ENCODE results near the gene AUNIP. TPM values are rescaled to one million over a fixed set of nuclear protein-coding genes. Genes with fewer than 3 reads are reported as not detected.

AUNIP gene
- total RNA-seq, 1 donor from 2014 or later: 5.5 TPM

DNA sequence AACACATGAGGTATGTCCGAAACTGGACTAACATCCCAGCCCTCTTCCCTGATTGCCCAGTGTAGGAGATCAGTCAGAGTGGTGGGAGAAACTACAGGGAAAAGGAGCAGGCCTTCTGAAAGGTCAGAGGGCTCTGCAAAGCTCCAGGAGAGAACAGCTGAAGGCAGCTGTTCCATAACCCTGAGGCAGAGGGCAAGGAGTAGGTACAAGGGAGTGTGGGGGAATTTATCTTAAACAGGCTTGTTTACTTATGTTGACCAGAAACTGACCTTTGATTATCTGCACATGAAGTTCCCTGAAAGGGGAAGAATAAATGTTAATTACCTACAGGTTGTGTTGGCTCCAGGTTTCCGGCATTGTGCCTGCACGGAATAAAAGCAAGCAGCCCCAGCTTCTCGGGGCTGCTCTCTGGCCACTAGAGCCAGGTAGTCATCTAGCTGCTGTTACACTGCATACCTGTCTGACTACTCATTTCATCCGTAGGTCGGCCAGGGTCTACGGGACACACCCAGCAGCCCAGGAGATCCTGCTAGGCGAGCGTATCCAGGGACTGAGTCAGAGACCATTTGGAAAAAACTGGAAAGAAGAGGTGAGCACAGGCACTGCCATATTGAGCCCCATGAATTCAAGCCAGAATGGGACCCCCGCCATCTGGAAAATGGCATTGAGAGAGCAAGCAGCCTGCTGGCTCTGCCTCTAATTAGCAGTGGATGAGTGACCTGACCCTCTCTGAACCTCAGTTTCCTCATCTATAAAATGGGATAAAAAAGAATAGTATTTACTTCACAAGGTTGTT, 31.2 kb upstream of the AUNIP start:
- intact Hi-C loops (cut with micrococcal nuclease): no loop called here

DNA sequence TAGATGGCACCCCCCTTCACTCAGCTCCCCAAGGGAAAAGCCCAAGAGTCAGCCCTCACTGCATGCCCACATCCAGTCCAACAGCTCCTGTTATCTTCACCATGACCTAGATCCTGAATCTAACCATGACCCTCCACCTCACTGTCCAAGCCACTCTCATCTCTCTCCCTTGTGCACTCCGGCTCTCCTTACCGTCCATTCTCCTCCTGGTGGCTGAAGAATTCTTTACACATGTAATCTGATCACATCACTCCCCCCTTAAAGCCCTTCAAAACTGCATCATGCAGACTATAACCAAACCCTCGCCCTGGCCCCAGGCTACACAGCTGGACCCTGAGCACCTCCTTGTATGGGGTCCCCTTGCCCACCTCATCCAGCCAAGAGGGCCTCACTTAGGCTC, 30.2 kb upstream of the AUNIP start:
- intact Hi-C loops (cut with micrococcal nuclease): no loop called here

DNA sequence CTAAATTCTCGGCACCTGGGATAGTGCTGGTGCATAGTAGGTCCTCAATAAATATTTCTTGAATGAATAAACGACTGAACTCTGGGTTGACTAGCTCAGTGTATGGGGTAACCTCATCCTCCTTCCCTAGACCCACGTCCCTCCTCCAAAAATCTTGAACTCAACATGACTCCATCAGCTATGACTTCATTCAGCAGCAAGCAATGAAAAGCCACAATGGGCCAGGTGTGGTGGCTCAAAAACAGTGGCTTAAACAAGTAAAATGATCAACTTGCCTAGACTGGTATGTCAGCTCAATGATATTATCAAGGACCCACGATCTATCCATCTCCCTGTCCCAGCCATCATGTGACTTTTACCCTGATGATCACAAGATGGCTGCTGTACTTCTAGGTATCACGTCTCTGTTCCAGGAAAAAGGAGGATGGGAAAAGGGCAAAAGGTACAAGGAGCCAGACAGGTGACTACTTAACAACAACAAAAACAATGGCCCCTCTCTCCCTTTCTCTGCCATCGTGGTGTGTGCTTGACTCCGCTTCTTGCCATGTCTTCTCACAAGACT, 29.2 kb upstream of the AUNIP start:
- intact Hi-C loops (cut with micrococcal nuclease): no loop called here

GRCh38 chr1:25885602-25886001, 26.3 kb upstream of the AUNIP start:
- intact Hi-C loops (cut with micrococcal nuclease): no loop called here

- intact Hi-C loops (cut with micrococcal nuclease): no loop called here
Observed at GRCh38 chr1:25881266-25881665, 22.0 kb upstream of the AUNIP start.

GRCh38 chr1:25880518-25880917, 21.3 kb upstream of the AUNIP start:
- intact Hi-C loops (cut with micrococcal nuclease): no loop called here

- intact Hi-C loops (cut with micrococcal nuclease): no loop called here
Observed at GRCh38 chr1:25879675-25880074, 20.4 kb upstream of the AUNIP start.

- intact Hi-C loops (cut with micrococcal nuclease): no loop called here
Observed at GRCh38 chr1:25878690-25879089, 19.4 kb upstream of the AUNIP start.

DNA sequence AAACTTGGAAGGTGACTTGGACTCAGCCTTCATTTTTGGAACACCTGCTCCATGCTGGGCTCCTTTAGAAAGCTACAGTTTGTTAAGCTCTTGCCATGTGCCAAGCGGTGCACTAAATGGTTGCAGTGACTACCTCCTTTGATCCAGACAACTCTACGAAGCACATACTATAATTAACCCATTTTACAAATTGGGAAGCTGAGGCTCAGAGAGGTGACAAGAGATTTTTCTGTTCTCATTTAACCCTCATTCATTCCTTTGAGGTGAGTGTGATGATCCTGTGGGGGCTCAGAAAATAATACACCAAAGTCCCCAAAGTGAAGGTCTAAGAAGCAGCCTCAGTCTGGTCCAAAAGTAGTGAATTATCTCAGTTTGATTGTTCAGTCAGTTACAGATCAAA, 17.9 kb upstream of the AUNIP start:
- intact Hi-C loops (cut with micrococcal nuclease): no loop called here

DNA sequence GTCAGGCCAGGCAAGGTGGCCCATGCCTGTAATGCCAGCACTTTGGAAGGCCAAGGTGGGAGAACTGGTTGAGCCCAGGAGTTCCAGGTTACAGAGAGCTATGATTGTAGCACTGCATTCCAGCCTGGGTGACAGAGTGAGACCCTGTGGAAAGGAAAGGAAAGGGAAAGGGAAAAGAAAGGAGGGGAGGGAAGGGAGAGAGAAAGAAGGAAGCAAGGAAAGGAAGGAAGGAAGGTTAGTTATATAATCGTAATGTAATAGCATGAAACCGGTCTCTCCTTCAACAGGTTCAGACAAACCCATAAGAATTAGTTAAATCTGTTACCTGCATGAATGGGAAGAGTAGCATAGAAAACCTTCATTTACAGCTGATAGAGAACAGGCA, 17.4 kb upstream of the AUNIP start:
- intact Hi-C loops (cut with micrococcal nuclease): no loop called here

DNA sequence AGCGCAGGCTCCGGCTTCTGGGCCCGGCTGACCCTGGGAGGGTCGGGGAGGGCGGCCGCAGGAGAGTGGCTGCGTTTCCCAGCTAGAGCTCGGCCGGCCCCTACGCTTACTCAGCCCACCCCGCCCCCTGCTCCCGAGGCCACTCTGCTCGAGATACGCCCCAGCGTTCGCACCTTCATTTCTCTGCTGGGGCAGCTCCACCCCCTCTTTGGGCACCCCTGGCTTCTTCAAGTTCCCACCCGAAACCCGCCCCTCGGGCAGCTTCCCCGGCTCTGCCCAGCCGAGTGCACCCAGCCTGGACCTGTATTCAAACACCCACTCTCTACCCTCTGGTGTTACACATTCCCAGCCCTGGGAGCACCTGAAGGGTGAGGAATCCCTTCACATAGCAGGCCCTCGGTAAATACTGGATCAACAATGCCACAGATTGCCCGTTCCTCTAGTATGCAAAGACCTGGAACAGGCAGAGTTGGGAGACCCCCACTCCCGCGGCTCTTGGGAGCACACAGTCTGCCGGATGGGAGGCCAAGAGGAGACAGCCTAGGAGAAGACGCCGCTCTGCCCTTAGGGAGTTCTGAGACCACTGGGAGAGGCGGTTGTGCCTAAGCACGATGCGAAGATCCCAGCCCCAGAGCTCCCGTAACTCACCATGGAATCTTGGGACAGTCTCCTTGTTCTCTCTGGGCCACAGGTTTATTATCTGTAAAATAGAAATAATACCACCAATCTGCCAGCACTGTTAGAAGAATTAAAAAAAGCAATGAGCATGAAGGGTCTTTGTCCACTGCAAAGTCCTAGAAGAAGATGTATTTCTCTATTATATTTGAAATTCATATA, 16.8 kb upstream of the AUNIP start:
- intact Hi-C loops (cut with micrococcal nuclease): loop anchor here (1.0 to 2.0 kb wide), 3 partner anchors 17 to 29 kb away; partner anchors contain the start of gene AUNIP

GRCh38 chr1:25875154-25875855, 16.0 kb upstream of the AUNIP start, which contains the start of gene PAQR7:
PAQR7 (minus strand) TSS chr1:25875708; CDS start chr1:25863839, 11,869 bp downstream.
- intact Hi-C loops (cut with micrococcal nuclease): loop anchor here (1.0 to 2.0 kb wide), 3 partner anchors 16 to 29 kb away; partner anchors contain the start of gene AUNIP

GRCh38 chr1:25874635-25875153, 15.4 kb upstream of the AUNIP start:
- intact Hi-C loops (cut with micrococcal nuclease): loop anchor here (1.0 to 2.0 kb wide), 3 partner anchors 15 to 30 kb away; partner anchors contain the start of gene AUNIP

DNA sequence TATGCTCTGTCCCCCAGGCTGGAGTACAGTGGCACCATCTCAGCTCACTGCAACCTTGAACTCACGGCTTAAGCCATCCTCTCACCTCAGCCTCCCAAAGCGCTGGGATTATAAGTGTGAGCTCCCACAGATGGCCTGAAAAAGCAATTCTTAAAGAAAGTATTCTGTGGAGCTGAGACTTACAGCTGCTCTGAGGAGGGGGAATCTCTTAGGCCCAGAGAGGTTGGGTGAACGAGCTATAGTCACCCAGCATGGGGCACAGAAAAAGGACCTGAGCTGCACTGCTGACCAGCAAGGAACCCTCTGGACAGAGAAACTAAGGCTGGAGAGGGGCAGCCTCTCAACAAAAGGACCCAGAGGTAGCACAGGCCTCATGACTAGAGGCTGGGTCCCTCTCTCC, 15.0 kb upstream of the AUNIP start:
- intact Hi-C loops (cut with micrococcal nuclease): loop anchor here (2.0 kb wide), 1 partner anchor 31 kb away; no protein-coding TSS in a partner anchor

DNA sequence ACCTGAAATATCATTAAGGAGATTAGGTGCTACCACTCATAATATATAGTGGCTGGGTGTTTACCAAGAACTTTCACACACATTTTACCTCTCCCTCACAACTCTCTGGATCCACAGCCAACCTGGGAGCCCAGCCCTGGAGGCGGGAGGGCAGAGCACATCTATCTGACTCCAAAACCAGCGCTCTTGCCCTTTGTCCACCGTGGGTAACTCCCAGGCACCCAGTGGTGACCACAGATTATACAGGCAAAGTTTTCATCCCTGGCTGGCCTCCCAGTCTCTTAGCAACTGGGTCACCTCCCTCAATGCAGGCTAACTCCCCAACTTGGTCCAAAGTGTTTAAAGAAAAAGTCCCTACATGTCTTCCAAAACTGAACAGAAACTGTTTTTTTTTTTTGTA, 13.9 kb upstream of the AUNIP start:
- intact Hi-C loops (cut with micrococcal nuclease): no loop called here

GRCh38 chr1:25872713-25873112, 13.5 kb upstream of the AUNIP start:
- intact Hi-C loops (cut with micrococcal nuclease): no loop called here

GRCh38 chr1:25871704-25872494, 12.6 kb upstream of the AUNIP start:
- intact Hi-C loops (cut with micrococcal nuclease): no loop called here

- intact Hi-C loops (cut with micrococcal nuclease): no loop called here
Observed at GRCh38 chr1:25871086-25871703, 11.9 kb upstream of the AUNIP start.

DNA sequence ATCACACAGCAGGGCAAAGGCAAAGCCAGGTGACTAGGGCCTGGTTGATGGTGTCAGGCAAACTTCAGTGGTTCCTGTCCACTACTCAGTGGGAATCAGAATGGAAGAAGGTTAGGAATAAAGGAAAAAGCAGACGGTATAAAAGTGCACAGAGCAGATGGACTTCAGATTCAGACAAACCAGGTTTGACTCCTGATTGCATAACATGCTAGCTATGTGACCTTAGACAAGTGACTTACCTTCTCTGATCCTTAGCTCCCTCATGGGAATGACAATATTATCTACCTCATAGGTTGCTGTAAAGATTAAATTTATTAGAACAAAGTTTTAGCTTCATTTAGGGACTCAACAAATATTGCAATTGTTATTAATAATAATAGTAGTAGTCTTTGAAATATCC, 11.4 kb upstream of the AUNIP start:
- intact Hi-C loops (cut with micrococcal nuclease): no loop called here

All from T-helper 1 cell treated with Interleukin-12 subunit alpha and Interleukin-12 subunit beta and Interleukin-4 antibody, amounts not matched to agents 30 ng/mL and 1 ng/mL, for 36 hours (primary cell).